Pancreas (tissue), 10 donors: ENCODE measurements around the gene VGLL4. TPM values are rescaled to one million over a fixed set of nuclear protein-coding genes. Genes with fewer than 3 reads are reported as not detected.
"Not testable (repeated sequence)": the region's sequence is repeated elsewhere in the genome, so short reads cannot be mapped to it uniquely, and the experiment has no call there.

Experiments
- ATAC-seq, 4 donors: fragments of 200-7000 bp; cut with Tn5 transposase; one replicate each; pipeline versions ENCODE4 v1.8.0 to v1.9.1; 2020; ENCODE audit warnings: mild to moderate bottlenecking in 4 of 4, moderate library complexity in 4 of 4
- DNase-seq, 6 donors: peaks; one replicate each; pipeline ENCODE4 v3.0.0-alpha.2; 2020
- FAIRE-seq: peaks from 2 replicates; lab custom pipeline; 2012; peaks lifted over from hg19 to GRCh38; lab: Jason Lieb, UNC
- H3K27ac ChIP-seq, 4 donors: fragments of 200-600 bp; sonication (generic); 1 replicate in 3 of 4; 2 replicates in 1 of 4; pipeline versions ENCODE4 v1.5.0 to v1.8.0; 2020
- H3K27me3 ChIP-seq, 4 donors: fragments of 200-600 bp; one replicate each; pipeline ENCODE4 v1.8.0; 2021
- H3K36me3 ChIP-seq, 3 donors: fragments of 200-600 bp; sonication (generic) in 1 of 3; one replicate each; pipeline versions ENCODE4 v1.5.0 to v1.8.0; 2020 to 2021
- H3K4me1 ChIP-seq, 3 donors: fragments of 200-600 bp; one replicate each; pipeline ENCODE4 v1.8.0; 2021
- H3K4me3 ChIP-seq, 4 donors: fragments of 200-600 bp; sonication (generic) in 2 of 4; one replicate each; pipeline versions ENCODE4 v1.5.0 to v1.8.0; 2020 to 2021
- H3K9me3 ChIP-seq, 4 donors: fragments of 200-600 bp; one replicate each; pipeline ENCODE4 v1.8.0; 2021
- CTCF ChIP-seq, 4 donors: fragments of 200-600 bp; sonication (generic) in 3 of 4; IDR thresholded peaks; one replicate each; pipeline versions ENCODE4 v1.5.0 to v1.8.0; 2021; ENCODE audit warnings: antibody characterized with exemption in 4 of 4
- WGBS, 2 donors: extraction: QIAGEN DNeasy Blood & Tissue Kit; methylation state at CpG; one replicate each; pipeline ENCODE4 v1.1.7; 2013; 5-methylcytosine and 5-hydroxymethylcytosine counted together
- intact Hi-C, 3 donors: fragments of 100-400 bp; cut with DNase I; formaldehyde crosslinking; loops; one replicate each; pipeline versions ENCODE4 v1.11.1 to v1.14.2; 2022
- polyA plus RNA-seq, 2 donors: library from polyadenylated mRNA; stranded (reverse); fragments of 200-250 nt; gene quantifications; one replicate each; pipeline ENCODE4 v1.2.3, GENCODE V29; 2013
- total RNA-seq, 6 donors: library from RNA; stranded (reverse); fragmentation: NEBNext Ultra II Directional in 4 of 6; extraction: Animal tissue kit (Norgen Biotek cat#: 25700) in 4 of 6; gene quantifications; one replicate each; pipeline versions ENCODE4 v1.2.1 to v1.2.4, GENCODE V29; 2021 to 2023
- donor health status: healthy with polysubstance abuse.
- donor health status: DM: no; HTN: no; CAD: no; lungs with moderate emphysema.
- donor health status: DM: no; HTN: no; CAD: no.
- donor health status: control.
- donor health status: control.
- donor health status: Bipolar disorder and iron deficiency.
- donor health status: DM: yes; HTN: yes; CAD: no.
- donor health status: DM: no; HTN: no; CAD: no.
- donor health status: DM: no; HTN: no; CAD: no.
- donor health status: DM: yes; HTN: yes; CAD: no.

Gene VGLL4
- total and polyA plus RNA-seq, 8 donors = 17.3 to 47.8 (median 22.0) TPM

- no peak overlapping the region for H3K4me3 ChIP-seq
- no peaks in the 10 kb centered on the region for H3K4me1 ChIP-seq
- no peak overlapping the region for H3K27ac ChIP-seq
- intact Hi-C loops = no loop called here
- no peak for FAIRE-seq
- no peaks in the 10 kb centered on the region for H3K9me3 ChIP-seq
- H3K36me3 ChIP-seq = no peaks in the 10 kb centered on the region
- WGBS, 2 donors = 89 to 90% methylated on average over 20 of the region's 20 CpGs
- no peak for ATAC-seq
- DNase-seq = no peak
- no peaks in the 10 kb centered on the region for H3K27me3 ChIP-seq
- TF ChIP-seq CTCF (IDR thresholded peaks at IDR 0.05) = no peak
Observed at GRCh38 chr3:11574981-11575669, 68.6 kb downstream of the VGLL4 start.

GRCh38 chr3:11572660-11573059 lies 71.1 kb downstream of the VGLL4 start:
- WGBS, 2 donors = 93 to 96% methylated on average over 11 of the region's 11 CpGs

GRCh38 chr3:11570789-11571495 lies 72.8 kb downstream of the VGLL4 start:
- Histone ChIP-seq H3K36me3 (no peaks in the 10 kb centered on the region), H3K27me3 (no peaks in the 10 kb centered on the region), H3K9me3 (no peaks in the 10 kb centered on the region), H3K4me1 (no peaks in the 10 kb centered on the region), H3K4me3 (no peak overlapping the region), H3K27ac (peak overlapping the region in 1 of 4 donors; percentile 6)
- intact Hi-C loops = no loop called here
- DNase-seq (no peak), FAIRE-seq (no peak), ATAC-seq (no peak)
- no peak for TF ChIP-seq CTCF (IDR thresholded peaks at IDR 0.05)
- 87 to 91% methylated on average over 20 of the region's 20 CpGs for WGBS, 2 donors

More at GRCh38 chr3:11572660-11573059, 71.1 kb downstream of the VGLL4 start:
- H3K9me3 ChIP-seq, H3K27me3 ChIP-seq, H3K4me3 ChIP-seq, H3K27ac ChIP-seq, intact Hi-C loops, H3K36me3 ChIP-seq, H3K4me1 ChIP-seq, ATAC-seq, DNase-seq, FAIRE-seq: not testable (repeated sequence)

GRCh38 chr3:11570251-11570650 lies 73.5 kb downstream of the VGLL4 start:
- 73 to 80% methylated on average over 12 to 13 of the region's 13 CpGs for WGBS, 2 donors
- intact Hi-C loops = no loop called here
- peak in 1 of 6 donors; percentile 39 for DNase-seq
- FAIRE-seq = no peak
- no peaks in the 10 kb centered on the region for H3K4me1 ChIP-seq
- H3K27ac ChIP-seq = peak overlapping the region in 1 of 4 donors; percentile 6
- no peak for TF ChIP-seq CTCF (IDR thresholded peaks at IDR 0.05)
- H3K9me3 ChIP-seq = no peaks in the 10 kb centered on the region
- no peaks in the 10 kb centered on the region for H3K36me3 ChIP-seq
- no peaks in the 10 kb centered on the region for H3K27me3 ChIP-seq
- H3K4me3 ChIP-seq = no peak overlapping the region
- no peak for ATAC-seq

GRCh38 chr3:11569156-11569741 lies 74.5 kb downstream of the VGLL4 start:
- FAIRE-seq = no peak
- no peaks in the 10 kb centered on the region for H3K27me3 ChIP-seq
- TF ChIP-seq CTCF (IDR thresholded peaks at IDR 0.05) = no peak
- ATAC-seq = peak in 1 of 4 donors; percentile 7
- H3K4me1 ChIP-seq = no peaks in the 10 kb centered on the region
- H3K27ac ChIP-seq = peak overlapping the region in 2 of 4 donors; percentile 55 to 75
- H3K4me3 ChIP-seq = no peak overlapping the region
- intact Hi-C loops = no loop called here
- 88 to 90% methylated on average over 13 of the region's 13 CpGs for WGBS, 2 donors
- H3K9me3 ChIP-seq = no peaks in the 10 kb centered on the region
- no peak for DNase-seq
- no peaks in the 10 kb centered on the region for H3K36me3 ChIP-seq
